NK-92 treated with Interleukin-12 subunit alpha and Interleukin-12 subunit beta, amount 100 ng/mL, for 24 hours (cell line): ENCODE measurements around the gene PRDM10.
"Not testable (repeated sequence)": the region's sequence is repeated elsewhere in the genome, so short reads cannot be mapped to it uniquely, and the experiment has no call there.

ENCODE experiments used
- DNase-seq: peaks from one replicate; lab custom pipeline; 2025; lab: John Stamatoyannopoulos, UW

Gene PRDM10, protein sequence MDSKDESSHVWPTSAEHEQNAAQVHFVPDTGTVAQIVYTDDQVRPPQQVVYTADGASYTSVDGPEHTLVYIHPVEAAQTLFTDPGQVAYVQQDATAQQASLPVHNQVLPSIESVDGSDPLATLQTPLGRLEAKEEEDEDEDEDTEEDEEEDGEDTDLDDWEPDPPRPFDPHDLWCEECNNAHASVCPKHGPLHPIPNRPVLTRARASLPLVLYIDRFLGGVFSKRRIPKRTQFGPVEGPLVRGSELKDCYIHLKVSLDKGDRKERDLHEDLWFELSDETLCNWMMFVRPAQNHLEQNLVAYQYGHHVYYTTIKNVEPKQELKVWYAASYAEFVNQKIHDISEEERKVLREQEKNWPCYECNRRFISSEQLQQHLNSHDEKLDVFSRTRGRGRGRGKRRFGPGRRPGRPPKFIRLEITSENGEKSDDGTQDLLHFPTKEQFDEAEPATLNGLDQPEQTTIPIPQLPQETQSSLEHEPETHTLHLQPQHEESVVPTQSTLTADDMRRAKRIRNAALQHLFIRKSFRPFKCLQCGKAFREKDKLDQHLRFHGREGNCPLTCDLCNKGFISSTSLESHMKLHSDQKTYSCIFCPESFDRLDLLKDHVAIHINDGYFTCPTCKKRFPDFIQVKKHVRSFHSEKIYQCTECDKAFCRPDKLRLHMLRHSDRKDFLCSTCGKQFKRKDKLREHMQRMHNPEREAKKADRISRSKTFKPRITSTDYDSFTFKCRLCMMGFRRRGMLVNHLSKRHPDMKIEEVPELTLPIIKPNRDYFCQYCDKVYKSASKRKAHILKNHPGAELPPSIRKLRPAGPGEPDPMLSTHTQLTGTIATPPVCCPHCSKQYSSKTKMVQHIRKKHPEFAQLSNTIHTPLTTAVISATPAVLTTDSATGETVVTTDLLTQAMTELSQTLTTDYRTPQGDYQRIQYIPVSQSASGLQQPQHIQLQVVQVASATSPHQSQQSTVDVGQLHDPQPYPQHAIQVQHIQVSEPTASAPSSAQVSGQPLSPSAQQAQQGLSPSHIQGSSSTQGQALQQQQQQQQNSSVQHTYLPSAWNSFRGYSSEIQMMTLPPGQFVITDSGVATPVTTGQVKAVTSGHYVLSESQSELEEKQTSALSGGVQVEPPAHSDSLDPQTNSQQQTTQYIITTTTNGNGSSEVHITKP

GRCh38 chr11:130002352-130002845 is at the start of gene PRDM10:
Gene PRDM10 (minus strand): TSS chr11:130002835. CDS start chr11:129960964, 41,871 bp downstream.
- peak; percentile 91 for DNase-seq

GRCh38 chr11:130051082-130051481 is 48.4 kb upstream of the PRDM10 start:
- DNase-seq: no peak

DNA sequence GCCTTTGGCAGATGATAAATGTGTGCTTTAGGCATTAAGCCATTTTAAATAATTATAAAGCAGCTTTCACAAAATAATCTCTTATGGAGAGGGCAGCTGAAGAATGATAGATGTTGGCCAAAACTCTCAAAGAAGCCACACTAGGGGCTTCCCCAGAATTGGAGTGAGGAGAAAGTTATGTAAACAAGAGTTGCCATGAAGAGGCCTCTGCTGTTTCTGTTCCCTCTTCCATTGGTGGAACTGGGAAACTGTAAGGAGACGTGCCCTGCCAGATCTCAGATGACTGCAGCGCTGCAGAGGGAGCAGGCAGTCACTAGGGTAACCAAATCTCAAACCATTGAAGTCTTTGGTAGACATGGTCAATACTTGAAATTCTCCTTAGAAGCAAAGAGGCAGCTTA is 47.6 kb upstream of the PRDM10 start:
- no peak for DNase-seq

- DNase-seq: no peak
These were observed 46.7 kb upstream of the PRDM10 start for GRCh38 chr11:130049328-130049771.

DNA sequence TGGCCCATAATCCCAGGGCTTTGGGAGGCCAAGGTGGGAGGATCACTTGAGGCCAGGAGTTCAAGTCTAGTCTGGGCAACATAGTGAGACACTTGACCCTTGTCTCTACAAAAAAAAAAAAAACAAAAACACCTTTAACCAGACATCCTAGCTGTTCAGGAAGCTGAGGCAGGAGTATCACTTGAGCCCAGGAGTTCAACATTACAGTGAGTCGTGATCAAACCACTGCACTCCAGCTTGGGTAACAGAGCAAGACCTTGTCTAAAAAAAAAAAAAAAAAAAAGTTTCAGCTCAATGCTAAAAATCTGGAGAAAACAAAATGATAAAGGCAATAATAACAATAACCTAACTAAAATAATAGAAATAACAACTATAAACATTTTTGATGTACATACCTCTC is 44.5 kb upstream of the PRDM10 start:
- no peak for DNase-seq

DNA sequence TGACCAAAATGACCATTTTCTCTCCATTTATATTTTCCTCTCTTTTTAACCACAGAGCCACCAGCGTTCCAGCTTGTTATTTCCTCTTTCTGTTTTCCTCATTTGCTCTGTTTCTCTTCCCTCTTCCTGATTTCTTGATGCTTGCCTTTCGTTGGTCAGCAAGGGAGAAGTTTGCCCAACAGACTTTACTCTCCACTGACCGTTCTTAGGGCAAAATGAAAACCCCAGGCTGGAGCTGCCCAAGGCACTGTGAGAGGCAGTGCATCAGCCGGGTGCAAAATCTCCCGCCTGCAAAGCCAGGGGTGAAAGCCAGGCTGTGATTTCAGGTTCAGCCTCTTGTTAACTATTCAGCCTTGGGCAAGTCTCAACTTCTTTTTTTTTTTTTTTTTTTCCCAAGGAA is 40.9 kb upstream of the PRDM10 start:
- no peak for DNase-seq

GRCh38 chr11:130042093-130042591 is 39.5 kb upstream of the PRDM10 start:
- DNase-seq: no peak

DNA sequence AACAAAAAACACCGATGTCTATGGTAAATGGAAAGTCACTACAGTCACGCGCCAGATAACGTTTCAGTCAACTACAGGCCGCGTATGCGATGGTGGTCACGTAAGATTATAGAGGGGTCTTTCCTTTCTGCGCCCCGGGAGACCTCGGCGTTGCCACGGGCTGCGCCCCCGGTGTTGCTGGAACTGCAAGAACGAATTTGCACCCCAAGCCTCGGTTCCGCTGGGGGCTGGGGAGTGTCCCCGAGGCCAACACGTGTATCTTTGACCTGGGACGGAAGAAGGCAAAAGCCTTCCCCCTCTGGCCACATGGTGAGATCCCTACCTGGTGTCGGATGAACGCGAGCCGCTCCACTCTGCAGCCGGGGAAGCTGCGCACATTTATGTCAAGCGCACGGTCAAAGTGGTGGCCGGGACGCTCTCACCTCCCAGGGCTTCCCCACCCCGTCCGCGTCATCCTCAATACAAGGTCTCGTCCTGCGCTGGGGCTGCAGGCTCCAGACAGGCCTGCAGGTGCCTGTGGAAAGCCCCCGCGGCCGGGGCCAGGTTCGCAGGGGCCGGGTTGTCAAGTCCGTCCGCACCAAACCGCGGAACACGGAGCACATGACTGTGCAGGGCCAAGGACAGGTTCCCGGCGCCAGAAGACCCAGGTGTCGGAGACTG is 37.8 kb upstream of the PRDM10 start:
- DNase-seq: no peak

DNA sequence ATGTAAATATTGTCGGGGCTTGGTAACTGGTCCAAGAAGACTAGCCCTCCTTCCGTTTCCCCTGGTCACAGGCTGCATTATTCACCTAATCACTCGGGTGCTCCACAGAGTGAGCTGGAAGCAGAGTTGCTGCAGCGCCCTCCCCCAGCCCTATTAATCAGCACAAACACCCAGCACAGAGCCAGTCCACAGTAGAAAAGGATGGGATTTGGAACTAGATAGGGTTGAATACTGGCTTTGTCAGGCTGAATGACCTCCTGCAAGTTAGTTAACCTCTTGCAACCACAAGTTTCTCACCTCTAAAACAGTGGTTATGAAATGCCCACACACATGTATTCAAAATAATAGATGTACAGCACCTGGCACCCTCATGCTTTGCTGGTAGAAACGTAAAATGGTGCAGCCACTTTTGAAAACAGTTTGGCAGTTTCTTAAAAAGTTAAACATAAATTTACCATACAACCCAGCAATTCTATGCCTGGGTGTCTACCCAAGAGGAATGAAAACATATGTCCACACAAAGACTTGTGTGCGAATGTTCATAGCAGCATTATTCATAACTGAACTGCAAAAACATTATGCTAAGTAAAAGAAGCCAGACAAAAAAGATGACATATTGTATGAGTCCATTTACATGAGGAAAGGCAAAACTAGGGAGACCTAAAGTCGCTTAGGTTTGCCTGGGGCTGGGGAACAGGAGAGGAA is 35.4 kb upstream of the PRDM10 start:
- peak; percentile 50 for DNase-seq

DNA sequence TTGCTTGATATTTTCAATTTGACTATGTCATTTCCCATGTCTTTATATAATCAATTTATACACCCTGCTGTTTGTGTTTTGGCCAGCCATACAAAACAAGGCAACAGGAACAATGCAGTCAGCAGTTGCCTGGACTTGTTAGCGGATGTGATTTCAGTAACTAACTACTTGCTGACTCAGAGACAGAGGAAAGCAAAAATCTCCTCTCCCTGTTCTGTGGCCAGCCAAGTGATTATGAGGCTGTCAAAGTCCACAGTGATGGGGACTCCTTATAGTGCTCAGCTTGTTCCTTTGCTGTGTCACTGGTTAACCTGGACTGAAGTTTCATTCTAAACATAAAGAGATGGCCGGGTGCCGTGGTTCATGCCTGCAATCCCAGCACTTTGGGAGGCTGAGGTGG is 34.4 kb upstream of the PRDM10 start:
- DNase-seq: no peak

DNA sequence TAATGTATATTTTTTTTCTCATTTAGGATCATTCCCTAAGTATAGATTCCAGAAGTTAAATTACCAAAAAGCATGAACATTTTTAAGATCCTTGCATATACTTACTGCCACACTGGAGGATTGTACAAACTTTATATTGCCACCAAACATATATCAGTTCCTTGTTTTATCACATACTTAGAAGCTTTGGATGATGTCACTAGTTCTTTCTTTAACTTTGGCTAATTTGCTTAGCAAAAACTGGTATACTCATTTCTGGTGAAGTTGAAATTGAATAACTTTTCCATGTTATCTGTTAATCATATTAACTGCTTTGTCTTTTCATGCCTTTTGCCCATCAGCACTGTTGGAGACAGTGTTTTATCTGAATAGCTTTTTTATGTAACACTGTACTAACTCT is 31.6 kb upstream of the PRDM10 start:
- no peak for DNase-seq

GRCh38 chr11:130032931-130033330 is 30.3 kb upstream of the PRDM10 start:
- DNase-seq: no peak

DNA sequence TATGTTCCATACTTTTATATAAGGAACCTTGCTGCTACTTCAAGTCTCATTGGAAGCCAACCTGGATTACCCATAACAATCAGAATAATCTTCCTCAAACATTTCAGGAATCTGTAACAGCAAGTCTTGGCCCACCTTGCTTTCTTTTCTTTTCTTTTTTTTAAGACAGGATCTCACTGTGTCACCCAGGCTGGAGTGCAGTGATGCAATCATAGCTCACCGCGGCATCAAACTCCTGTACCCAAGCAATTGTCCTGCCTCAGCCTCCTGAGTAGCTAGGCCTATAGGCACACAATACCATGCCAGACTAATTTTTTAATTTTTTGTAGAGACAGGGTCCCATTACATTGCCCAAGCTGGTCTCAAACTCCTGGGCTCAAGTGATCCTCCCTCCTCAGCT is 29.3 kb upstream of the PRDM10 start:
- DNase-seq: no peak

DNA sequence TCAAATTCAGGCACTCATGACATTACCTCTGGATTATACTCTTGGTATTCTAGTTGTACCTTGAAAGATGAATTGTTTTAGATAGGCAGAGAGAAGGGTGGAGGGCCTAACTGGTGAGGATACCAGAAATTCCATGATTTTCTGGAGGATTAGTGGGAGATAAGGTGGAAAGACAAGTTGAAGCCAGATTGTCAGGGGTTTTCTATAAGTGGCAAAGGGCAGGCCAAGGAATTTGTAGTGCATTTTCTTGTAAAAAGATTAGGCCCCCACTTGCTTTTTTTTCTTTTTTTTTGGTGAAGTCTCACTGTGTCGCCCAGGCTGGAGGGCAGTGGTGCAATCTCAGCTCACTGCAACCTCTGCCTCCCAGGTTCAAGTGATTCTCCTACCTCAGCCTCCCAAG is 28.4 kb upstream of the PRDM10 start:
- DNase-seq: no peak

DNA sequence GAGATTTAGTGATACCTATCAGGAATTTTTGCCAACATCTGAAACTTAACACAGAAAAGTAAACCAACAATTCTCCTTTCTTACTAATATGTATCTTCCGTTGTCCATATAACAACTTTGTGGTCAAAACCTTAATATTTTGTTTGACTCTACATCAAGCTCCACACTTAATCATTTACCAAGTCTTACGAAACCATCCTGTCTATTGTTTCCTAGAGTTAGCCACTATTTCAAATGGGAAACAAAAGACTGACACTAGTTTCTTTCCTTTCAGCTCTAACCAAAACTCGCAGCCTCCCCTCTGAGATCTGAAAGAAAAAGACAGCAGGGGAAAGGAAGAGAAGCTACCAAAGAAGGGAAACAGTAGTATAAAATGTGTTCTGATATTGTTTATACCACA is 26.5 kb upstream of the PRDM10 start:
- no peak for DNase-seq

GRCh38 chr11:130025371-130025770 is 22.7 kb upstream of the PRDM10 start:
- DNase-seq: no peak

DNA sequence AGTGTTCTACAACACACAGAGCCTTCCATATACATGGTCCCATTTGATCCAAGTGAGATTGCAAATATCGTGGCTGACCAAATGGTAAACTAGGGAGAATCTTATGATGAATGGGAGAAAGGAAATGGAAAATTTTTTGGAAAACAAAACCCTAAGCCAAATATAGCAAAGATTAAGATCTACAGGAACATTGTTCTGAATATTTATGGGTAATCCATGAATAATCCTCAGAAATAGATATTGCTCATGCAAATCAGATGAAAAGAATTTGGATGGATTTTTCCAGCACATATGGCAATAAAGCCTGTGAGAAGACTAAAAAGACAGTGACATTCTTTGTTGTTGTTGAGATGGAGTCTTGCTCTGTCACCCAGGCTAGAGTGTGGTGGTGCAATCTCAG is 21.7 kb upstream of the PRDM10 start:
- no peak for DNase-seq

GRCh38 chr11:130023204-130023603 is 20.6 kb upstream of the PRDM10 start:
- no peak for DNase-seq

DNA sequence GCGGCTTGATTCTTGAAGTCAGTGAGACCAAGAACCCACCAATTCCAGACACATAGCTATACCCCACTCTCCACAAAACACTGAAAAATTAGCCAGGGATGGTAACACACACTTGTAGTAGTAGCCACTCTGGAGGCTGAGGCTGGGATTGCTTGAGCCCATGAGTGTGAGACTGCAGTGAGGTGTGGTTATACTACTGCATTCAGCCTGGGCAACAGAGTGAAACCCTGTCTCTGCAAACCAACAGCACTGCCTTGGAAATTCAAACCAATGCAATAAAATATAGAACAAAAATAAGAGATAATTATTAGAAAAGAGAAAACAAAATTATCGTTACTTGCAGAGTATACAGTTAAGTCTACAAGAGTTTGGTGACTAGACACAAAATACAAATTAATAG is 20.2 kb upstream of the PRDM10 start:
- DNase-seq: no peak

DNA sequence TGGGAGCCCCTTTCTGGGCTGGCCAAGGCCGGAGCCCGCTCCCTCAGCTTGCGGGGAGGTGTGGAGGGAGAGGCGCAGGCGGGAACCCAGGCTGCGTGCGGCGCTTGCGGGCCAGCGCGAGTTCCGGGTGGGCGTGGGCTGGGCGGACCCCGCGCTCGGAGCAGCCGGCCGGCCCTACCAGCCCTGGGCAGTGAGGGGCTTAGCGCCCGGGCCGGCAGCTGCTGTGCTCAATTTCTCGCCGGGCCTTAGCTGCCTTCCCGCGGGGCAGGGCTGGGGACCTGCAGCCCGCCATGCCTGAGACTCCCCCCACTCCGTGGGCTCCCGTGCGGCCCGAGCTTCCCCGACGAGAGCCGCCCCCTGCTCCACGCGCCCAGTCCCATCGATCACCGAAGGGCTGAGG is 19.0 kb upstream of the PRDM10 start:
- DNase-seq: not testable (repeated sequence)

DNA sequence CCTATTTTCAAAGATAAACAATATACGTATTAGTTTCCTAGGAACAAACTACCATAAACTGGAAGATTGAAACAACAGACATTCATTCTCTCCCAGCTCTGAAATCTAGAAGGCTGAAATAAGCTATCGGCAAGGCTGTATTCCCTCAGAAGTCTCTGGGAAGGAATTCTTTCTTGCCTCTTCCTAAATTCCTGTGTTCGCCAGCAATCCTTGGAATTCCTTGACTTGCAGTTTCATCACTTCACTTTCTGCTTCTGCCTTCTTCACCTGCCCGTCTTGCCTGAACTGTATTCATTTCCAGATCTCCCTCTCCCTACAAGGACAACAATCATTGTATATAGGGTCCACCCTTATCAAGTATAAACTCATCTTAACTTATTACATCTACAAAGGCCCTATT is 17.7 kb upstream of the PRDM10 start:
- no peak for DNase-seq
